ENCODE results near the gene PPP1R16B.

The PPP1R16B gene

DNA sequence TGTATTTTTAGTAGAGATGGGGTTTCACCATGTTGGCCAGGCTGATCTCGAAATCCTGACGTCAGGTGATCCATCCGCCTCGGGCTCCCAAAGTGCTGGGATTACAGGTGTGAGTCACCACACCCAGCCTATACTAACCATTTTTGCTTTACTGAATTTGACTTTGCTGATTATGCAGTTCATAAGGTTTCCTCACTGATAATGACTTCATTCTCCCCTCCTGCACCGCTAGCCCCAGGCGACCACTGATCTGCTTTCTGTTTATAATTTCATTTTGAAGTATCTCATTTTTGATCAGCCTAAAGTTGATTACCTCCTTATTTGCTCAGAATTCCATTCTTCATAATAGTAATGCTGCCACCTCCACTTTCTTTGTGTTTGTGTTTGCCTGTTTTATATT, 72.0 kb downstream of the PPP1R16B start:
- no peak for DNase-seq (ENCODE audit: low read depth, low spot score)

DNA sequence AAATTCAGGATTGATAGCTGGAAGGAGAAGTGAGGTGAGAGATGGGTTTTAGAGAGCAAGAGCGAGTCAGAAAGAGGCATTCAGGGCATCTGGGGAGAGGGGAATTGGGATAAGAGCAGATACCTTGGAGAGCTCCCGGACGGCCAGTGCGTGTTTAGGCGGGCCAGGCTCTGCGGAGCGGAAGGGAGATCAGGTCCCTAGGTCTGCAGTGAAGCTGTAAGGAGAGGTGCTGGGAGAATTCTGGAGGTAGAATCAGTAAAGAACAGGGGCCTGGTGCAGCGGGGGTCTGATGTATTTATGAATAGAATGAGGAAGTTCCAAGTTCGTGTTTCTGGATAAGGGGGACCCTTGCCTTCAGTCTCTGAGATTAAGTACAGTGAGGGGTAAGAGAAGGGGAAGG, 73.4 kb downstream of the PPP1R16B start:
- DNase-seq (ENCODE audit: low read depth, low spot score), result no peak

DNA sequence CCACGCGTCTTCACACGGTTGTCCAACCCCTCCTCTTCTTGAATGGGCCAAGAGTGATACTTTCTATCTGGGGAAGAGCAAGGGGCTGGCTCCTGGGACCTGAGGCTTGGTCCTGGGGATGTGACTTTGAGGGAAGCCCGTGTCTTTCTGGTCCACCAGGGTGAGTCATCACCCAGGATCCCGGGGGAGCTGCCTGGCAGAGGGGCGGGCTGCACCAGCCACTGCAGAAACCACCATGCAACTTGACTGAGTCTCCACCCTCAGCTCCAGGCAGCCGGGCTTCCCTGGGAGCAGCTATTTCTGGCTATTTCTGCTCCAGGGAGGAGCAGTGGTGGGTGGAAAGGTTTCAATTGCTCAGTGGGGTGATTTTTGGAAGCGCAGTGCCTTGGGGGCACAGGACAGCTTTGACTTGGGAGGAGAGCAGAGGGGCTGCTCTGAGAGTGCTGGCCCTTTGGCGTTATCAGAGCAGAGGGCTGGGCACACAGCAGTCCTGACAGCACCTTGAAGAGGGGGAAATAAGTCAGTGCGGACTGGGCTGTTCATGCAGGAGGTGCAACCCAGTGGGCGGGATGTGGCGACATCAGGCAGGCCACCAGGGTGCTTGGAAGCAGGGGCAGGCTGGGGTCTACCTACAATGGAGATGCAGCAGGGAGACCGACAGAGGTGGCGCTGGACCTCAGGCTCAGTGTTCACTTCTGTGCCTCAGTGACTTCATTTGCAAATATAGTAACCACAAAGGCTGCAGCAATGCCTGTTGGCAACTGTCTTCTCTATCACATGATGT, 75.6 kb downstream of the PPP1R16B start:
- DNase-seq (ENCODE audit: low read depth, low spot score), result no peak

DNA sequence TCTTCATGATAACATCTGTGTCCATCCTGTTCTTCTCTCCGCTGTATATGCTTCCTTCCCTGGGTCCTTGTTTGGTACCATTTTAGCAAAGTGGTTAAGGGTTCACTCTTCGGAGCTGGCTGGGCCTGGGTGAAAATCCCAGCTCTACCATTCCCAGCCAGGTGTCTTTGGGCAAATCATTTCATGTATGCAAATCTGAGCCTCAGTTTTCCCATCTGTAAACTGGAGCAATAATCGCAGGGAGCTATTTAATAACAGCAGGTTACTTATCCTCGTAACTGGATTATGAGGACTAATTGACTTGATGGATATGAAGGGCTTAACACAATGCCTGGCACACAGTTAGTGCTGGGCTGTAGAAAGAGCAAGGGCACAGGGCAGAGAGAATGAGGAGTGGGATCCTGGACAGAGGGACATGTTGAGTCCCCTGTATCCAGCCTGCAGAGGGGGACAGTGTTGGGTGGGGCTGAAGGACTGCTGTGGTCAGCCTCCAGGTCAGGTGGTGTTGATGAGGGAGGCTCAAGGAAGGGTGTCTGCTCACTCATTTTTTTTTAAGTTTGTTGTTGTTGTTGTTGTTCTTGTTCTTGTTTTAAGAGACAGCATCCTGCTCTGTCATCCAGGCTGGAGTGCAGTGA, 76.4 kb downstream of the PPP1R16B start:
- DNase-seq (ENCODE audit: low read depth, low spot score), result no peak

DNA sequence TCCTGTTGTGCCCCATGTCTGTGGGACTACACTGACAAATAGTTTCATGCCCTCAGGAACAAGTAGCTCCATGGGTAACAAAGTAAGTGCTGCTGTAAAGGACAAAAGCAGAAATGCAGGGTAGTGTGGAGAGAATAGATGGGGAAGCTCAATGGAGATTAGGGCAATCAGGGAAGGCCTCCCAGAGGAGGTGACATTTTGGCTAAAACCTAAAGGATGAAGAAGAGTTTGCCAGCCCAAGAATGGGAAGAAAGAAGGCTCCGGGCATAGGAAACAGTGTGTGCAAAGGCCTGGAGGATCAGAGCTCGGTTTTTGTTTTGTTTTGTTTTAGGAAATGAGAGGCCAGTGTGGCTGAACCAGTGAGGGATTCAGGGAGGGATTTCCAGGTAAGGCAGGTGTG, 77.1 kb downstream of the PPP1R16B start:
- no peak for DNase-seq (ENCODE audit: low read depth, low spot score)

DNA sequence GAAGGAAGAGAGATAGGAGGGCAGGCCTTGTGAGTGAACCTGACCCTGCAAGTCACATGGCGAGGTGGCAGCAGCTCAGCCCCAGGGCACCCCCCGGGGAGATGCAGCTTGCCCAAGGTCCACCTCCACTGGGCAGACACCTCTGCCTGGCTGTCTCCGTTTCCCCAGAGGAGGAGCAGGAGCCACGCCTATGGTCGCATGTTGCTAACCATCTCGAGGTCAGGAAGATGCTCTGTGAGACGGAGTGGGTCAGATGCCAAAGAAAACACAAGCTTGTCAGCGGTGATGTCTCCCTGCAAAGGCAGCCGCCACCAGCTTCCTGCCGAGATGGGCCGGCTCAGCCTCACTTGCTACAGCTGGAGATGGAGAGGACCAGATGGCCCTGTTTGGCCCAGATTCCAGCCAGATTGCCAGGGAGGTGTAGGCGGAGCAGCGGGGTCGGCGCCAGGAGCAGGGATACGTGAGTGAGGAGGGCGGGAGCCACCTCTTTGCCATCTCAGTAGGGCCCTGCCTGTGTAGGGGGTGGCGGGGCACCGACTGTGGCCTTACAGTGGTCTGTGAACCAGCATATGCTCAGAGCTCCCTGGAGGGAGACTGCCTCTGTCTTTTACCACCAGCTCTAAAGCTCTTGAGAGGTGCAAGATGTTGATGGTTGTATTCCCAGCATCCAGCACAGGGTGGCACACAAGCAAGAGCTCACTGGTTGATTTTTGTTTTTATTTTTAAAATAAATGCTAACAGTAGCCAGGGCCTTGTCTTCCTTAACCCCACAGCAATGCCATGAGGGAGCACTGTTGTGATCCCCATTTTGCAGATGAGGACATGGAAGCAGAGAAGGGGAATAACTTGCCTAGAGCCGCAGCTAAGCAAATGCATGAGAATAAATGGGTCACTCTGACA, 77.8 kb downstream of the PPP1R16B start:
- no peak for DNase-seq (ENCODE audit: low read depth, low spot score)

DNA sequence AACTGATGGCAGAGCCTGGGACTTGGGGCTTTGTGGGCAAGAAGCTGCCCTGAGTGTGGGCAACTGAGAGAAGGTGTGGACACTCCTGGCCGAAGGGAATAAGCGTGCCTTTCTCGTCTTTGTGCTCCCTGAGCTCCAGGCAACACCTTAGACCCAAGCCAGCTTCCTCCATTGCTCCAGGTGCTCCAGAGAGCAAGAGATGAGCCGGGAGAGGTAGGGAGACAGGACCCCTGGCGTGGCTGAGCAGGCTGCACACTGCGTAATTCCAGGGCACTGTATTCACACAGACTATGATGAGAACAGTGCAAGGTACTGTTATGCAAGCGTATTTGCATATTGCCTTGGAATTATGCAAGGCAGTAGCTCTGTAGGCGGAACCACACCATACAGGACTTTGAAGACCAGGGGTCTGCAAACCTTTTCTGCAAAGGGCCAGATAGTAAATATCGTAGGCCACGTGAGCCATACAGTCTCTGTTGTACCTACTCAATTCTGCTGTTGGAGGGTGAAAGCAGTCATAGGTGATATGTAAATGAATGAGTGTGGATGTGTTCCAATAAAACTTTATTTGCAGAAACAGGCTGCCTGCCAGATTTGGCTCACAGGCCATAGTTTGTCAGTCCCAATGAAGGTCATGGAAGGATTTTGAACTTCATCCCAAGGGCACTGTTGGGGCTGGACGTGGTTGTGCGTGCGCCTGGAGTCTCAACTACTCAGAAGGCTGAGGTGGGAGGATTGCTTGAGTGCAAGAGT, 78.7 kb downstream of the PPP1R16B start:
- no peak for DNase-seq (ENCODE audit: low read depth, low spot score)

DNA sequence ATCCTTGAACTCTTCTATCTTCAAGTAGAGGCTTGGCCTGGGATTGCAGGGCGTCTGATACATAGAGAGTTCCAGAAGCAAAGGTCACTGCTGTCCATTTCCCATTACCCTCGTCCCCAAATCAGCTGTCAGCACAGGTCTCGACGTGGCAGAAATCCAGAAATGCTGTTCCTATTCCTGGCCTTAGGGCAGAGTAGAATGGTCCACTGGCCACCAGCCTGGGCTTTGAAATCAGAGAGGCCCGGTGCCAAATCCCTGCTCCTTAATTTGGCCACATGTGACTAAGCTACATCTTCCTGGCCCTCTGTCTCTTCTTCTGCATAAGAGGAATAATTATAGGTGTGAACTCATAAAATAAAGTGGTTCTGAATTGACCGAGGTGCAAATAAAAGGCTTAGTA, 79.9 kb downstream of the PPP1R16B start:
- DNase-seq (ENCODE audit: low read depth, low spot score), result no peak

DNA sequence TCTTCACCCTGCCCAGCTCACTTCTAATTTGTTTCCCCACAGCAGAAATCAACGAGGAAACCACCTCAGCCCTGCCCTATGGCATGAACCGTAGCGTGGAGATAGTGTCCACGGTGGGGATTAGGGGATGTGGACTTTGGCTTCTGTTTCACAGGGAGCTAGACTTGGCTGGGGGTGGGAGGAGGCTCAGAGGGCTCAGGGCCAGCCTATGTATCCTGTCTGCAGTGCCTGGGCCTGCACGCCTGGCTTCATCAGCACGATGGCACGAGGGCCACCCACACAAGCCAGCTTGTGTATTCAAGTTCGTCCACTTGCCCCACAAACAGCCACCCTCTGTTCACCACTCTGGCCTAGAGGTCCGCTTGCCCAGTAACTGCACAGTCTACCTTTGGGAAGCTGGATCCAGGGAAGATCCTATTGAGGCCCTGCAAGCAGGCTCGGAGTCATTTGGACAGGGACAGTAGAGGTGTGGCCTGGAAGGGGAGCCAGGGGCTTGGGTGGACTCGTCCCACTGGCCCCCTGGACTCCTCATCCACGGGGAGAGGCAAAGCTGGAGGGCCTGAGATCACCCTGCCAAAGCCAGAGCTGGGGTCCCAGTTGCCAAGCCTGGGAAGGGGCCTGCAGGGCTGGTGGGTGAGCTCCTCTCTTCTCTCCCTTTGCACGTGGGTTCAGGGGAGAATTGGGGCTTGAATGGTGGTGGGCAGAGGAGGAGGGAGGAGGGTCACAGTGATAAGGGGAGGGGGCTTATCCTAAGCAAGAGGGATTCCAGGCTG, 82.7 kb downstream of the PPP1R16B start:
- no peak for DNase-seq (ENCODE audit: low read depth, low spot score)

DNA sequence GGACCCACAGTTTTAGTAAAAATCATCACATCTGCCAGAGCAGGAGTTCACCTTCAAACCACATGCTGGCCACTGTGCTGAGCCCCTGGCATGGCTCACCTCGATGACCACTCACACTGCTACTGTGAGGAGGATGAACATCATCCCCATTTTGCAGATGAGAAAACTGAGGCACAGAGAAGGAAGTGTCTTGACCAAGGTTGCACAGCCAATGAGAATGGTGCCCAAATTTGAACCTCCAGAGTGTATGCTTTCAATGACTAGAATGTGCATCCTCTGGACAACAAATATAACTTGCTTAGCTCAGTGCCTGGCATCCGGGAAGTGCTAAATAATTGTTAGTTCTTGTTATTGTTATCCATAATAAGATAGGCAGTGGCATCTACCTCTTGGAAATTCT, 83.6 kb downstream of the PPP1R16B start:
- no peak for DNase-seq (ENCODE audit: low read depth, low spot score)

DNA sequence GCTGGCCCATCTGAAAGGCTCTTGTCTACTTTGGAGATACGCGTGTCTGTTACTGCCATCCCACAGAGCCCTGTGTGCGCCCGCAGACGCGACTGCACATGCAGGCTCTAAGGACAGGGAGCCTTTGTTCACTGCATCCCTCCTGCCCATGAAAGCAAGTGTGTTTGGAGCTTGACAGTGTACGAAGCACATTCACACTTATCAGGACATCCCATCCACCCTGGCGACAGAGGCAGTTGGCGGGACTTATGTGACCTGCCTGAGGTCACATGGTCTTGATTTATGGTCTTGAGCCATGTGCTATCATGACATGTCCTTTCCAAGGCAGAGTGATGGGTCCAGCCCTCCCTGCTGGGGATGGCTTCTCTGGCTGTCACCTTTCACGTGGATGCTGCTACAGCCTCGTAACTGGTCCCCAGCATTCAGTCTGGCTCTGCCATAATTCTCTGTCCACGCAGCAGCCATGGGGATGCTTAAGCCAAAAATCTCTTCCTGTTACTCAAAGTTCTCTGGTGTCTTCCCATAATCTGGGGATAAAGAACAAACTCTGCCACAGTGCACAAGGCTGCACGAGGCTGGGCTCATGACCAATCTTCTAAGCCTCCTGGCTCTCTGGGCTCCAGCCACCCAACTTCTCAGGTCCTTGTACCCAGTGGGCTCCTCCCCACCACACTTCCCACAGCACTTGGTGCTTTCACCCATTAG, 84.4 kb downstream of the PPP1R16B start:
- no peak for DNase-seq (ENCODE audit: low read depth, low spot score)

DNA sequence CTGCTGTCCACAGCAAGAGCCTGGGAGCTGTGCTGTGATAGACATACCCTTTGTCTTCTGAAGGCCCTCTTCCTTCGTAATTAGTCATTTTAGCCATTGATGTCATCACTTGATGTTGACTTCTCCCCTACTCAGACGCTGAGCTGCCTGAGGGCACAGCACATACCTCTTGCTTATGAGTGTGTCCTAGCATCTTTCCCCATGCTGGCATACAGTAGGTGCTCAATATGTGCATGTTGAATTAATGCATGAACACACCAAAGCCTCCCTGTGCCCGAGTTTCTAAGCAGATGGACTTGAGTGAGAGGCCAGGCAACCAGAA, 85.0 kb downstream of the PPP1R16B start:
- no peak for DNase-seq (ENCODE audit: low read depth, low spot score)

DNA sequence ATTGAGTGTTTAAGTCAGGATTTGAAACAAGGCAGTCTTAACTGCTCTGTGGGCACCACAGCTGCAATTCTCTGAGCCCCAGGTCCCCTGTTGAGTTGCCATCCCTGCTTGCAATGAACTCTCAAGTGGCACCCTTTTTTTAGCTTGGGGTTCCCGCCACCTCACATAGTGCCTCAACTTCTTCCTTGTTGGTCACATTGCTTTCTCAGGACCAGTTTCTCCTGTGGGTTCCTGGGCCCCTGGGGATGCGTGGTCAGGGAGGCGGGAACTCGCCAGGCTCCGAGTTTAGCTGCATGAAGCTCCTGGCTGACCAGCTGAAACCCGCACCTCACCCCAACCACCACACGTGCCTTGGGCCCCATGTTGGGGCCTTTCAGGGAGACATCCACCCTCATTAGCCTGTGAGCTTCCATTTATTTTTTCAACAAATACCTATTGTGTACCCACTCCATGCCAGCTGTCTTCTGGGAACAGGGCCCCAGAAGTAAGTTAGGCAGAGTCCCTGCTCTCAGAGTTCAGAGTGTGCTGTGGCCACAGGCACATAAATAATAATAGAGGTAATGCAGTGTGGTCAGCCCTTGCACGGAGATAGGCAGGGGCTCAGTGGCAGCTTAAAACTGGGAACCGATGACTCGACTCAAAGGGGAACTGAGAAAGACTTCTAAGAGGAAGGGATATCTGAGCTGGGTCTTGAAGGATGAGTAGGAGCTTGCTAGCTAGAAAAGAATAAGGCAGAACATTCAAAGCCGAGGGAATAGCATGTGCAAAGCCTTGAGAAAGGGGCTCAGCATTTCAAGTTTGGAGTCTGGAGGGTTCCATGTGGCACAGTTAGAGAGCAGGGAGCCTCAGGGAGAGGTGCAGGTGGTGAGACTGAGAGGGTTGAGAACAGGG, 86.8 kb downstream of the PPP1R16B start:
- DNase-seq (ENCODE audit: low read depth, low spot score), result no peak

DNA sequence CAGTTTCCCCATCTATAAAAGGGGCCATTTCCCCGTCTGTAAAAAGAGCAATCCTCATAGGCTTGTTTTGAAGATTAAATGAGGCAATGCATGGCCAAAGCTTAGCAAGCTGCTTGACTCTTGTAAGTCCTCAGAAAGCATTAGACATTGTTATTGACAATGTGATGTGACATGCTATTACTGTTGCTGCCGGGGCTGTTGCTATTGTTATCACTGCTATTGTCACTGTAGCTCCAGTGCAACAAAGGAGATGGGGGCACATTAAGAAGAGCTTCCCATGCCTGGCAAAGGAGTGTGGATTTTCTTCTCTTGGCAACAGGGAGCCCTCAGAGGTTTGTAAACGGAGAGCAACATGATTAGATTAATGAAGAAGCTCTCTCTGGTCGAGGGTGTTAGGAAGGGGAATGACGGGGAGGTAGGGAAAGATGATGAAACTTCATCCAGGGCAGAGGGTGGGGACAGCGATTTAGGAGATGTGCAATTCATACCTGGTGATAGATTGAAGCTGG, 87.6 kb downstream of the PPP1R16B start:
- DNase-seq (ENCODE audit: low read depth, low spot score), result no peak

DNA sequence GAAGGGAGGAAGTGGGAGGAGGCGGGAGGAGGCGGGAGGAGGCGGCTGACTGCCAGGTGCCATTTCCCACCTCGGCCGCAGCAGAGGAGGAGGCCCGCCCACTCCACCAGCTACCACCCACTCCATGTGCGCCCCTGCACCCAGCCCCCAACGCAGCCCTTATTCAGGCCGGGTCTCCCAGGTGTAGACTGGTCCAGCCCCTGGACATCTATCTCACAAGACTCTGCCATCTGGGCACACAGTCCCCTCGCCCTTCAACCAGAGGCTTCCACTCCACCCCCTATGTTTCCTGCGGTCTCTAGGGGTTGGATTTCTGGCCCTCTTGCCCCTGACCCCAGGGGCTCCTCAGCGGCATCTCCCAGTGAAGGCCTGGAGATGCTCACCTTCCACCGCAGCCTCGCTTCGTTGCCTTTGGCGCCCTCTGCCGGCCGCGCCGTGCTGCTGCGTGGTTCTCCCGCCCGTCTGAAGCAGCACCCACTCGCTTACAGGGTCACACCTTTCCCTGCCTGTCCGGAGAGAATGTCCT, 88.1 kb downstream of the PPP1R16B start:
- no peak for DNase-seq (ENCODE audit: low read depth, low spot score)

DNA sequence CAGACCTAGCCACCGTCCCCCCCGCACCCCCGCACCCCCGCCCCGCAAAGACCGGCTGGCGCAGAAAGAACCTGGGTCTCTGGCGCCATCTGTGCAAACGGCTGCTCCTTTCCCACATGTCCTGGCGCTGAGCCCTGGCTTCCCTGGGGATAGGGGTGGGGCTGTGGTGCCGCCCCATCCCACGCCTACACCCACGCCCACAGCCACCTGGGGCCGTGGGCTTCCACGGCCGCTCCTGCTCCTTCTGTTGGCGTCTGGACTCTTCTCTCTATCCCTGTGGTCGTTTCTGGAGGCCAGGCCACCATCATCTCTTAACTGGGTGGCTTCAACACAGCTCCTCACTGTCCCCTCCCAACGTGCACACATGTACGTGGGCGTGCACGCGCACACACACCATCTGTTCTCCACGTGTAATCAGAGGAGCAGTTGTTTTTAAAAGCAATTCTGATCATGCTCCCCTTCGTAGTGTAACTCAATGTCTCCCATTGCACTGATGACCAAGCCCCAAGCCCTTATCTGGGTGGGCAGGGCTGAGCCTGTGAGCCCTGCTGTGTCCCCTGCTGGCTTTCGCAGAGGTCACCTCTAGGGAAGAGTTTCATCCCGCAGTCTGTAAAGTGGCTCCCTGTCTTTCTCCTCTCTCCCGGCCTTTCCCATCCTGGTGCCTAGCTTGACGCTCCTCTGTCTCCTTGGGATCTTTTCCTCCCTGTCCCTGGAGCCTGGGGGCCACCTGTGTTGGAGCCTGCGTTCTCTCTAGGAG, 88.8 kb downstream of the PPP1R16B start:
- no peak for DNase-seq (ENCODE audit: low read depth, low spot score)

DNA sequence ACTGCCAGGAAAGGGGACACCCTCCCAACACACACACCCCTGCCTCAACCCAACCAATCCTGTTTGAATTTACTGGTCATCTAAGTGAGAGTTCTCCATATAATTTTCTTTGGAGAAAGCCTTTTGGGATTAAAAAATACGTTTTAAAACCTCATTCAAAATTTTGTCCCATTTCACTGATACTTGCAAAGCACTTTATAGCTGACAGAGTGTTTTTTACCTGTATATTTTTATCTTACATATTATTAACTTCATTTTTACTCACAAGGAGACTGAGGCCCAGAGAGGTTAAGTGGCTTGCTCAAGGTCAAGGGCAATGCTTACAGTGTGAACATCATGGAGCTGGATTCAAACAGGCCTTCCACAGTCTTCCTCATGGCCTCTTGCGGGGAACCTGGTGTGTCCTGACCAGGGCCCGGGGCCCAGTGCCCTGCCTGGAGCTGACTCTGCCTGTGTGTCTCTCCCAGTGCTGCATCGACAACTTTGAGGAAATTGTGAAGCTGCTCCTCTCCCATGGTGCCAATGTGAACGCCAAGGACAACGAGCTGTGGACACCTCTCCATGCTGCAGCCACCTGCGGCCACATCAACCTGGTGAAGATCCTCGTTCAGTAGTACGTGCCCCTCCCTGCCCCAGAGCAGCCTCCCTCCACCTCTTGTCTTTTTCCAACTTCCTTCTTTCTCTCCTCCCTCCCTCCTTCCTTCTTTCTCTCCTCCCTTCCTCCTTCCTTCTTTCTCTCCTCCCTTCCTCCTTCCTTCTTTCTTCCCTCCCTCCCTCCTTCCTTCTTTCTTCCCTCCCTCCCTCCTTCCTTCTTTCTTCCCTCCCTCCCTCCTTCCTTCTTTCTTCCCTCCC, 89.8 kb downstream of the PPP1R16B start:
- DNase-seq (ENCODE audit: low read depth, low spot score), result no peak

Measured in smooth muscle cell of the brain vasculature (primary cell).